Measurements from ENCODE around the gene RAI14.
"Not testable (repeated sequence)": the region's sequence is repeated elsewhere in the genome, so short reads cannot be mapped to it uniquely, and the experiment has no call there.

RAI14 gene

DNA sequence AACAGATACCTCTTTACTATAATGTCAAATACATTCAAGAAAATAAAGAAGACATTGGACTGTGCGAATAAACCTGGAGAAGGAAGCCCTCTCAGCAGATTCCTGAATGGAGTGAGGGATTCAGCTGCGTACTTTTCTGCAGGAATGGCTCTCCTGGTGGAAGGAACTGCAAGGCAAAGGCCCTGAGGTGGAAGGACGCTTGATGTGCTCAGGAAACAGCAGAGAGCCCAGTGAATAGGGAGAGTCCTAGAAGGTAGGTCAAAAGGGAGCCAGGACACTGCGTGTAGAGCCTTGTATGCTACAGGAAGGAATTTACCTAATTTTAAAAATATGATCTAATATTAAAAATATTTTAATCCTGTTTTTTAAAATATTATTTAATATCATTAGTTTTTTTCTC is 114.4 kb downstream of the RAI14 start:
- no peak for DNase-seq (ENCODE audit: low read depth)

DNA sequence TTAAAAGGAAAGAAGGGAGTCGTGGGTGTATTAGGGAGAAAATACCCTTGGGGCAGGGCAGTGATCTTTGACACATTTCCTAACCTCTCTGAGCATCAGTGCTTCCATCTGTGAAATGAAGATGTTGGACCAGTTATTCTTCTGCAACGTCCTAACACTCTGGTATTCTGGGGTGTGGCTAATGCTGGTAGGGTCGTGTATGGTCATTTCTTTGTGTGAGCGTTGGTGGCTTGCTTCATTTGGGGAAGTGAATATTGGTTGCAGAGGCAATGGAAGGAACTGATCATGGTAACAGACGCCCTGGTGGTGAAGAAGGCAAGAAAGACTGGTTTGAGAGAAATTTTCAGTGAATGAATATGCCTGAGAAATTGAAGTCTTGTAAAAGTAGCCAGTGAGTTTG is 114.9 kb downstream of the RAI14 start:
- DNase-seq (ENCODE audit: low read depth), result no peak

DNA sequence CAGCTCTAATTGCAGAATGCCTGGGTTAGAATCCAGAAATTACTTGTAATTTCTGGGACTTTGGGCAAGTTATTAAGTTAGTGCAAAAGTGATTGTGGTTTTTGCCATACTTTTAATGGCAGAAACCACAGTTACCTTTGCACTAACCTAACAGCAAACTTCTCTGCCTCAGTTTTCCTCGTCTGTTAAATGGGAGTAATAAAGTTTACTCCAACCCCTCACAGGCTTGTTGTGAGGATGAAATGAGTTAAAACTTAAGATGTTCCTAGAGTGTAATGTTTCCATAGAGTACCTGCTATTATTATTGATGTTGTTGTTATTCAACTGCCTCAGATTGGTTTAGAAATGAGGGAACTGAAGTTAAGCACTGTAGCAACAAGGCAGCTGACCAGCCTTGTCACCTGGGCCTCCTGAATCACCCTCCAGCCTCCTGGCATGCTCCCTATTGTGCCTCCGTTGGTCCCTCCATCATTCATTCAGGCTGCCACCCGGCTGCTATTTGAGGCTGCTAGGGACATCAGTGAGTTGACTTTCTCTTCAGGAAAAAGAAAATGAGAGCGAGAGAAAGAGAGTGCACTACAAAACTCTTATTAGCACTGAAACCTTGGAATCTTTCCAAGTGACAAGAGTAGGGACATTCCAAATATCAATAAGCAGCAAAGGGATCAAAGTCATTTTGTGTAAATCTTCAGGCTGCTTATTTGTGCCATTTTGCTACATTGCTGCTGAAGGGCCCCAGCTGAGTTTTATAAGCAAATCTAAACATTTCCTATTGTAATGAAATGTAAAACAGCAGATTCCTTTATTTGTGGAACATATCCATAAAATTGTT is 116.4 kb downstream of the RAI14 start:
- no peak for DNase-seq (ENCODE audit: low read depth)

DNA sequence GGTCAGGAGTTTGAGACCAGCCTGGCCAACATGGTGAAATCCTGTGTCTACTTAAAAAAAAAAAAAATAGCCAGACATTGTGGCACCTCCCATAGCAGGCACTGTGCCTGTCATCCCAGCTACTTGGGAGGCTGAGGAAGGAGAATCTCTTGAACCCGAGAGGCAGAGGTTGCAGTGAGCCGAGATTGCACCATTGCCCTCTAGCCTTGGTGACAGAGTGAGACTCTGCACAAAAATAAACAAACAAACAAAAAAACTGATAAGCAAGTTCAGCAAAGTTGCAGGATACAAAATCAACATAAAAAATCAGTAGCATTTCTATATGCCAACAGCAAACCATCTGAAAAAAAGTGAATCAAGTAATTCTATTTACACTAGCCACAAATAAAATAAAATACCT is 118.0 kb downstream of the RAI14 start:
- DNase-seq (ENCODE audit: low read depth), result no peak

DNA sequence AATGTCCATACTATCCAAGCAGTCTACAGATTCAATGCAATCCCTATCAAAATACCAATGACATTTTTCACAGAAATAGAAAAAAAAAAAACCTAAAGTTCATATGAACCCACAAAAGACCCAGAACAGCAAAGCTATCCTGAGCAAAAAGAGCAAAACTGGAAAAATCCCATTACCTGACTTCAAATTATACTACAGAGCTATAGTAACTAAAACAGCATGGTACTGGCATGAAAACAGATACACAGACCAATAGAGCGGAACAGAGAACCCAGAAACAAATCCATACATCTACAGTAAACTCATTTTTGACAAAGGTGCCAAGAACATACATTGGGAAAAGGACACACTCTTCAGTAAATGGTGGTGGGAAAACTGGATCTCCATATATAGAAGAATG is 118.5 kb downstream of the RAI14 start:
- not testable (repeated sequence) for DNase-seq (ENCODE audit: low read depth)

DNA sequence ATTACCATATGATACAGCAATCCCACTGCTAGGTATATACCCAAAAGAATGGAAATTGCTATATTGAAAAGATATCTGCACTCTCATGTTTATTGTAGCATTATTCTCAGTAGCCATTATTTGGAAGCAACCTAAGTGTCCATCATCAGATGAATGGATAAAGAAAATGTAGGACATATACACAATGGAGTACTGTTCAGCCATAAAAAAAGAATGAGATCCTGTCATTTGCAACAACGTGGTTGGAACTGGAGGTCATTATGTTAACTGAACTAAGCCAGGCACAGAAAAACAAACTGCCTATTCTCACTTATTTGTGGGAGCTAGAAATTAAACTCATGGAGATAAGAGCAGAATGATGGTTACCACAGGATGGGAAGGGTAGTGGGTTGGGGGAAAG is 119.8 kb downstream of the RAI14 start:
- DNase-seq (ENCODE audit: low read depth), result no peak

DNA sequence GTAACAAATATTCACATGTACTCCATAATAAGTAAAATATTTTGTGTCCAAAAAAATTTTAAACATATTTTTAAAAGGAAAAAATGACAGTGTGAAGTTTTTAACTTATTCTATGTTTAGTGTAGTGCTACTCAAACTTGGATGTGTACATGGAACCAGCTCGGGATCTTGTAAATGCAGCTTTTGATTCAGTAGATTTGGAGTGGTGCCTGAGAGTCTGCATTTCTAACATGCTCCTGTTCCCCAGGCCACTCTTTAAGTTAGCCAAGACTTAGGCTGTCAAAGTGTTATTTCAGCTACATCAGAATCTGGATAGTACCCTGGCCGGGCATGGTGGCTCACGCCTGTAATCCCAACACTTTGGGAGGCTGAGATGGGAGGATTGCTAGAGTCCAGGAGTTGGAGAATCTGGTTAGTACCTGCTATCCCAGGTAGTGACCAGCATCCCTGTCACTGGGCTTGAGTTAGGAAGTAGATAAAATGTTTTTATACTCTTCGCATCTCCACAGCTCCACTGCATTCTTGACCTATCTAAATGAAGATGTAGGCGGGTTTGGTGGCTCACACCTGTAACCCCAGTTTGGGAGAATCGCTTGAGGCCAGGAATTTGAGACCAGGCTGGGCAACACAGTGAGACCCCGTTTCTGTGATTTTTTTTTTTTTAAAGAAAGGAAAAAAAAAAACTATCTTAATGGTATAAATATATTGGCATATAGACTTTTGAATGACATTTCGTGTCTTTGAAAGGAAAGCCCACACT is 122.1 kb downstream of the RAI14 start:
- DNase-seq (ENCODE audit: low read depth), result no peak

DNA sequence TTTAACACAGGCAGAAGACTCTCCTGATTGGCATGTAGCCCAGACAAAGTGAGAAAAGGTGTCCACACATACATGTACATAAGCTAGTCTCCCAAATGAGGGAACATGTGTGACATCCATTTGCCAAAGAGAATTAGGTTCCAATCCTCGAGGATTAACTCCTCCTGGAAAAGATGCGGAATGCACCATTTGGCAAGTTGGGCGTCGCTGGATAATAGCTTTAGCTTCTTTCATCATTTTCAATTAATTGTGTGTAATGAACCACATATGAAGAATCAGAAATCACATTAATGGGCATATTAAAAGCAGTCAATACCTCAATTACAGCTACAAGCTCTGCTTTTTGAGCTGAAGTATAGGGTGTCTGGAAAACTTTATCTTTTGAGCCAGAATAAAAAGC is 127.8 kb downstream of the RAI14 start:
- DNase-seq (ENCODE audit: low read depth), result not testable (repeated sequence)

DNA sequence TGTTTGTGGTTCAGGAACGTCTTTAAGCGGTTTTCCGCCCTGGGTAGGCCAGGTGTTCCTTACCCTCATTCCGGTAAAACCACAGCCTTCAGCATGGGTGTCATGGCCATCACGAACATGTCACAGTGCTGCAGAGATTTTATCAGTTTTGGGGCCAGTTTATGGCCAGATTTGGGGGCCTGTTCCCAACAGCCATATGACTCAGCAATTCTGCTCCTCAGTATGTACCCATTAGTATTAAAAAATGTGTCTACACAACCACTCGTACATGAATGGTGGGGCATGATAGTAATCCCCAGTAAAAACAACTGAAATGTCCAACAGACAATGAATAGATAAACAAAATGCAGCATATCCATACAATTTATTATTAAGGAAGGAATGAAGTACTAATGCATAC is 130.9 kb downstream of the RAI14 start:
- no peak for DNase-seq (ENCODE audit: low read depth)

DNA sequence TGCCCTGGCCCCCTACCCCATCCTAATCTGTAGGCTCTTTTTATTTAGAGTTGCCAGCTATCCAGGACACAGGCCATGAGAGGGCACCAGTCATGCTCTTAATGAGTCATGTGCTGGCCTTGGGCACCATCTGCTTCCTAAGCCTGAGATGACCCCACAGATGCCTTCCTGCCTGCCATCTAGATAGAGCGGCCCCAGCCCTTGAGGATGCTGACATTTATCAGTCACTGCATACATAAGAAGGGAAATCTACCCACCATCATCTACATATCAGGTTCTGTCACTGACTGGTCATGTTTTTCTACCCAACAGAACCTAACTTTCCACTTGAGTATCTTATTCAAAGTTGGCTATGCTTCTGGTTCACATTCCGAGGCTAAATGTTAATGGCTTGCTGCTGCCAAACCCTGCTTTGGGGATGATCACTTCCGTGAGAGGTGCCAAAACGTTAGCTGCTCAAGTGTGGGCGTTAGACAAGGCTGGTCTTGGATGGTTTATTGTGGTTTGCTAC is 132.9 kb downstream of the RAI14 start:
- DNase-seq (ENCODE audit: low read depth), result peak; percentile 43

DNA sequence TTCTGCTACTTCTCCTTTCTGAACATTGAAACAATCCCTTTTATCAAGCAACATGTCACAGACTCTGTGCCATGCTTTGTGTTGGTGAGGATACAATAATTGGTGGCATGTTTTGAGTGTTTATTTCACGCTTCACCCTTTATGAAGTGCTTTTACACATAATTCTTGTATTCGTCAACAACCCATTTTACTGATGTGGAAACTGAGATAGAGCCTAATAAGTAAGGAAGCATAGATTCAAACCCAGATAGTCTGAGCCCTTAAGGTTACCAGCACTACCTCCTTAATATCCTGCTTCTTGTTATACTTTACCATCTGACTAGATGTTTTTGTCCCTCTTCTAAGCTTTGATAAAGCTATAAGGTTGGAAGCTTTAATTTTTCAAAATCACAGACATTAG is 133.5 kb downstream of the RAI14 start:
- no peak for DNase-seq (ENCODE audit: low read depth)

DNA sequence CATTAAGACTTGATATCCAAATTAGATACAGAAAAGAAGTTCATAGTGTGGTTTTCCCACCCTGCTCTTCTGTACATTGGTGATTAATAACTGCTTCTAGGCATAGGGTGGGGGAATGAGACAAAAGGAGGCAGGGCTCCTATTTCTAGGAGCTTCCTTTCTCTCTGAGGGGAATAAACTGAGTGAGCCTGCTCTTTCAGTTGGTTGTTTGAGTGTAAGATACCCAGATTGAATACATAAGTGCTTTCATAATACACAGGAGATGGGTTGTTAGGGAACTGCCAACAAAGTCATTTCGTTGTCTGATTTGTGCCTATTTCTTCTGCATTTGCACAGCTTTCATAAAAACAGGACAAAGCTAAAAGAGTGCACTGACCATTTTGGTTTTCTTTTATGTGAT is 133.9 kb downstream of the RAI14 start:
- peak; percentile 22 for DNase-seq (ENCODE audit: low read depth)

DNA sequence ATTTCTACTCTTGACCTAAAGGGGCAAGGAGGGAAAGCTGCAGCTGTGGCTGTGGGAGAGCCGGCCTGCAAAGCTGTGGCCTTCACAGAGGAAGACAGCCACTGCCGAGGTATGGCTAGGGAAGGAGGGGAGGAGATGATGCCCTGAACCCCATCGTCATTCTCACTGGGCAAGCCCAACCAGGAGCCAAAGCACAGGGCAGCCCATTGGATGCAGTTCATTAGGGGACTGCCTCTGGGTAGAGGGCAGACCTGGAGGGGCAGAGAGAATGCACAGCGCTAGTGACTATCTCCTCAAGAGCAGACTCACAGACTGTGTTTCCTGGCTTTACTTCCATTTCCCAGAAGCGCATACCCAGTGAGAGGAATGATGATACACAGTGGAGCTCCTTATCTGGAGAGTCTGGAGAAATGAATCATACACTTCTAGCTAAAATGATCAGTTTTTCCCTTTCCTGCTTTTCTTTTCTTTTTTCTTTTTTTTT is 135.7 kb downstream of the RAI14 start:
- peak; percentile 93 for DNase-seq (ENCODE audit: low read depth)

DNA sequence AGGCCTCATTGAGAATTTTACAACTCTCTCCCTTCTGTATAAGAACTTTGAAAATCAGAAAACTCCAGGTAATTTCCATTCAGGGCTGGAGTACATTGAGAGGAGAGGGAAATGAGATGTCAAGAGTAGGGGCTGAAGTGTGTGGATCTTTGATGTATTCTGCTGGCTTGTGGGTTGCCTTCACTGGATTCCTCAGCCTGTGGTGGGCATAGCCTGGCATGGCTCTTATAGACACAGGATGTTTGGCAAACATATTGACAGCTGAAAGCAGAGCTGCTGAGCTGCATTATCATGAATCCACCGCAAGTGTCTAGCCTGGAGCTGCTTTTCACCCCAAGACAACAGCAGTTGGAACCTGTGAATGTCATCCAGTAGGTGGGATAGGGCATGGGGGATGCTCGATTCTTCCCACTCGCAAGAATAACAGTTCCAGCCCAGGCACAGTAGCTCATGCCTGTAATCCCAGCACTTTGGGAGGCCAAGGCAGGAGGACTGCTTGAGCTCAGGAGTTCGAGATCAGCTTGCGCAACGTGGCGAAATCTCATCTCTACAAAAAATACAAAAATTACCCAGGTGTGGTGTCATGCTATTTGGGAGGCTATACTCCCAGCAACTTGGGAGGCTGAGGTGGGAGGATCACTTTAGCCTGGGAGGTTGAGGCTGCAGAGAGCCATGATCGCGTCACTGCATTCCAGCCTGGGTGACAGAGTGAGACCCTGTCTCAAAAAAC is 146.9 kb downstream of the RAI14 start:
- no peak for DNase-seq (ENCODE audit: low read depth)

DNA sequence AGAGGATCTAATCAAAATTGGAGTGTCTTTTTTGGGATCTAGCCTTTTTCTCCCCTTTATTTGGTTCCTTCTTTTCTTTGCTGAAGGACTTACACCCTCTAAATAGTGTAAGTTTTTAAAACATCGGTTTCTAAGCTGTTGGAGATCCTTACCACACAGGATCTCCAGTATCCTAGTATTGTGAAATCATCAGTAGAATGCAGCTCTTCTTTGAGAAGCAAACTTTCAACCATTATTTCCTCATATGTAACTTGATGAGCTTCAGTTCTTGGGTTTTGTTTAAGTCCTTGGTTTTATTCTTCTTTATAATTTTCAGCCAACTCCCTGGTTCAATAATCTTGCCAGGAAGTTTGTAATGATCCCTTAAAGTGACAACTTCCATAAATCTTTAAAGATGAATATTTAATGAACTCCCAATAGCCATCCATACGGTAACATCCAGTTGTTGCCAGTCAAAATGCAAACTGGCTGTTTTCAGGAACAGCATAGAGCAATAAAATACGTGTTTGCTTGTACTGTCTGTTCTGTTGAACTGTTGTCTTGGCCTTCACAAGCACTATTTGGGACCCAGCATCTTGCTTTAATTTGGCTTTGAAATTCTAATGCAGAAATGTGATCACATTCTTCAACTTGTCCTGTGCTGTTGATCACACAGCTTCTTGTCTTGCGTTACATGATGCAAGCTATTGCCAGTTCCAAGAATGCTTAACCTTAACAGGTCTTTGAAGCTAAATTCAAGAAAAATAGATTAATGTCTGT is 148.0 kb downstream of the RAI14 start:
- peak; percentile 73 for DNase-seq (ENCODE audit: low read depth)

DNA sequence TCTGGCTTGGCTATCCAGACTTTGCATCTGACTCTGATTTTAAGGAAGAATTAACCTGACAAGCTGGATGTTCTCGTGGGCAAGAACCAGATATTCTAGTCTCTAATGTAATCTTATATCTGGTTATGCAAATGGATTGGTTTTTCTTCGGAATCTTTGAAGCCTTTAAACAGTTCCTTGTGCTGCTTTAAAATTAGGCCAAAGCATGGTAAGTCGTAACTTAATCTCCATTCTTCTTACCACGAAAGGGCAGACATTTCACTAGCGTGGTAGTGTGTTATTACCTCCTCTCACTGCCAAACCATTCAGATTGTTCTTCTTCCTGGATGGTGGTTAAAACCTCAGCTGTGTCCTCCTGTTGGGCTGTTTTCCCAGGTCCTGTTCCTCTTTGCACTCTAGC is 148.8 kb downstream of the RAI14 start:
- no peak for DNase-seq (ENCODE audit: low read depth)

DNA sequence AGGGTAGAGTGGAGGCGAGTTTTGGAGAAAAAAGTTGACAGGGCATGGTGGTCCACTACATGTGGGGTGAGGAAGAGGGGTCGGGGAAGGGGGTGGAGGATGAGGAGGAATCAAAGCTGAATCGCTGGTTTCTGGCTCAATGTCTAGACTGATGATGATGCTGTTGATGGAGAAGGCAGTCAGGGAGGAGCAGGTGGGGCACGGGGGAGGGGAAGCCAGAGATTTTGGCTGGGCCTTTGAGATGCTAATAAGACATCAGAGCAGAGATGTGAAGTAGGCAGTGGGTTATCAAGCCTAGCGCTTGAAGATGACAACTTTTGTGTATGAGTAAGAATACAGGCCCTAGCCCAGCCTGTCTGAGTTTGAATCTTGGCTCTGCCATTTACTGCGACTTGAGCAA is 150.4 kb downstream of the RAI14 start:
- no peak for DNase-seq (ENCODE audit: low read depth)

DNA sequence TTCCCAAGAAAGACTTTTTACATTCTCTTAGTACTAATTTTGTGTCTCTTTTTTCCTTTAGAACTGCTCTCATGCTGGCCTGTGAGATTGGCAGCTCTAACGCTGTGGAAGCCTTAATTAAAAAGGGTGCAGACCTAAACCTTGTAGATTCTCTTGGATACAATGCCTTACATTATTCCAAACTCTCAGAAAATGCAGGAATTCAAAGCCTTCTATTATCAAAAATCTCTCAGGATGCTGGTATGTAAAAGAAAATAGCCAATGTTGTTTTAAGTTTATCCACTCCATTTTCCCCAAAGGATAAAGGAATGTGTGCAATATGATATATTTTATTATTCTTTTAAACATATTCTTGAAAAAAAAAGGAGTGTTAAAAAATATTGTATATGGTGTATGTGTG is 155.6 kb downstream of the RAI14 start:
- DNase-seq (ENCODE audit: low read depth), result no peak

DNA sequence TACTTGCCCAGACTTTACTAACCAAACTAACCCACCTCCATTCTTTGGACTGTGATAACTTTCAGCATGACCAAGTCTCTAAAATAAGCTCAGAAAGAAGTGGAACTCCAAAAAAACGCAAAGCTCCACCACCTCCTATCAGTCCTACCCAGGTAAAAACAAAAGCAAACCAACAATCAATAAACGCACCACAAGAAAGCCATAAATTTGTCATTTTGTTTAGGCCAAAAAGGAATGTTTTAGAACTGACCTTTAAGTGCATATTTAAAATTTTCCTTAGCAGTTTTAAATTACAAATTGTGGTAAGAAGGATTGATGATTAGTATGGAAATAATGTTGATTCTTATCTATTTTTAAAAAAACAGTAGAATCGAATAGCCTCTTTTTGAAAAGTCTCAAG is 157.4 kb downstream of the RAI14 start:
- no peak for DNase-seq (ENCODE audit: low read depth)

DNA sequence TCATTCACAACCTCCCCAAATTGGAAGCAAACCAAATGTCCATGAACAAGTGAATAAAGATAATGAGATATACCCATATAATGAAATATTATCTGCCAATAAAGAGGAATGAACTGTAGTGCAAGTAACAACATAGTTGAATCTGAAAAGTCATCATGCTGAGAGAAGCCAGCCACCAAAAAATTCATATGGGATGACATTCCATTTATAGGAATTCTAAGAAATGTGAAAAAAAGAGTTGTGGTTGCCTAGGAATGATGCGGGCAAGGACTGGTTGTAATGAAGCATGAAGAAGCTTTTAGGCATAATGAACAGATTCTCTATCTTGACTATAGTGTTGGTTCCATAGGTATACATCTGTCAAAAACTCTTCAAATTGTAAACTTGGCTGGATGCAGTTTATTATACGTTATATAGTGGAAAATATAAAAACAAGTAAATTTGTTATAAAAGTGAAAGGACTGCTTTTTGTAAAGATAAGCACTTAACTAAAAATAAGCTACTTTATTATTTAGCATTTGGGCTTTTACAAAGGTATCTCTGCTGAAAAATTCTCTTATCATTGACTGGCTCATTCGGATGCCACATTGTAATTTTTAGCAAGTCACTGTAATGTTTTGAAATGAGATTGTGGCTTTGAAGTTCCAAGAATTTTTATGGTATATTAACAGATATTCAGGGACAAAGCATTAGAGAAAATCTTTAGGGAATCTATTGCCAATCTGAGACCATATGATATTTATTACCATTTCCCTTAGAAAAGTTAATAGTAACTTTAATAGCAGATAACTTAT is 161.6 kb downstream of the RAI14 start:
- peak; percentile 33 for DNase-seq (ENCODE audit: low read depth)

DNA sequence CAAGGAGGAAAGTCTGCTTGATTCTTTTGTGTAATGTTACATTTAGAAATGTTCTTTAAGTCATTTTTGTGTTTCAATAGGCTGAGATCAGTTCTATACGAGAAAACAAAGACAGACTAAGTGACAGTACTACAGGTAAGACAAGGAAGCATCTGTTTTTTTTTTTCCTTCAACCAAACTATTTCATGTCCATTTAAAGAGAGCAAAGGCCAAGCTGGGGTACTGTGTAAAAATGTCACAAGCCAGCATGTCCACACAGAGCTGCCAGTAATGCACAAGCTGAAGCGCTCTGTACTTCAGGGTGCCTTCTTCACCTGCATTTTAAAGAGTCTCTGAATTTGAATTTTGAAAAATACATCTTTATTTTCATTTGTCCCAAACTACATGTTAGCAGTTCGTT is 162.6 kb downstream of the RAI14 start:
- DNase-seq (ENCODE audit: low read depth), result no peak

All from amniotic epithelial cell (primary cell).